ENCODE measurements around the gene SNCAIP. TPM values are rescaled to one million over a fixed set of nuclear protein-coding genes. Genes with fewer than 3 reads are reported as not detected.

The SNCAIP gene
- total and polyA plus RNA-seq, 4 donors, result 3.6 to 14.7 (median 9.0) TPM

- WGBS, 2 donors, result 74 to 78% methylated on average over 3 of the region's 3 CpGs
- ATAC-seq (ENCODE audit: low FRiP score) (no peak), DNase-seq (no peak)
- Histone ChIP-seq H3K4me1 (ENCODE audit: control insufficient read depth in 1 of 2, insufficient read depth in 2 of 2, low read length in 2 of 2) (no peaks in the 10 kb centered on the region), H3K36me3 (ENCODE audit: control insufficient read depth in 1 of 2, insufficient read depth in 2 of 2, low read length in 1 of 2) (peaks cover 0 to 2% of the 10 kb centered on the region in 2 donors), H3K27me3 (ENCODE audit: control insufficient read depth in 1 of 2, insufficient read depth in 2 of 2, low read length in 1 of 2) (no peaks in the 10 kb centered on the region), H3K4me3 (ENCODE audit: low read length in 2 of 2) (no peak overlapping the region), H3K27ac (ENCODE audit: low read depth in 1 of 2, low read length in 2 of 2) (no peak overlapping the region), H3K9me3 (ENCODE audit: control insufficient read depth, low read length) (no peaks in the 10 kb centered on the region)
- intact Hi-C loops (cut with DNase I), result loop anchor here (2.0 to 10.0 kb wide), 3 partner anchors 99 to 221 kb away; partner anchors contain the start of gene SNCAIP (in 1 of the 2)
Observed at GRCh38 chr5:122413722-122414121, 101.7 kb downstream of the SNCAIP start.

DNA sequence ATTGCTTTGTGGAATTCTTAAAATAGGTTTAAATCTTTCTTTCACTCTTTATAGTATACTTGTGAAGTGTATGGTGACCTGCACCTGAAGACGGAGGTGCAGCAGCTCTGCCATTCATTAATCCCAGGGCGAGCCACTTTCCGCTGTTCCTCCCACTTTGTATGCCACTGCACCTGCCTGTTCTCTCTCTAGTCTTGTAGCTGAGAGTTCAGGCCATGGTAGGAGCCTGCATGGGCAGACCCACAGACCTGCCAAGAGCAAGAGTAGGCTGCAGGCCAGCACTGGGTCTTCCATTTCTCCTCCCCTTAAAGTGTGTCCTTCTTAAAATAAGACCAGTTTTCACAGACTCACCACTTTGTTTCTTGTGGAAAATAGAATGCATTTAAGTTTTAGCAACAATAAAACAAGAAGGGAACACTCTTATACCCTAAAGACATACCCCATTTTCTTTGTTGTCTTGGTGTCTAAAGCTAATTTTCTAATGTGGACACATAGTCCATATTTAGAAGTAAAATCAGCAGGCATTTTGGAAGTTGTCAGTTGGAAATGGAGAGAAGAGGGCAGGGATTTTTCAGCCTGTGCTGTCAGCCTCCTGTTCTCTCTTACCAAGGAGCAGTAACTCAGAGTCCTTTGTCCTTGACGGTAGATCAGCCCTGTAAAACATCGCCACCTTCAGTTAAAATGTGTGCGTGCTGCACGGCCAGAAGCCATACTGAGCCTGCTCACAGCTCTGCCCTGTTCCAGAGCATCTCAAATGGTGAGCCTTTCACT lies 103.2 kb downstream of the SNCAIP start:
- Histone ChIP-seq H3K4me3 (ENCODE audit: low read length in 2 of 2) (no peak overlapping the region), H3K36me3 (ENCODE audit: control insufficient read depth in 1 of 2, insufficient read depth in 2 of 2, low read length in 1 of 2) (peaks cover 0 to 2% of the 10 kb centered on the region in 2 donors), H3K9me3 (ENCODE audit: control insufficient read depth, low read length) (no peaks in the 10 kb centered on the region), H3K27me3 (ENCODE audit: control insufficient read depth in 1 of 2, insufficient read depth in 2 of 2, low read length in 1 of 2) (no peaks in the 10 kb centered on the region), H3K4me1 (ENCODE audit: control insufficient read depth in 1 of 2, insufficient read depth in 2 of 2, low read length in 2 of 2) (no peaks in the 10 kb centered on the region), H3K27ac (ENCODE audit: low read depth in 1 of 2, low read length in 2 of 2) (no peak overlapping the region)
- WGBS, 2 donors, result 43% methylated on average over 7 of the region's 7 CpGs
- ATAC-seq (ENCODE audit: low FRiP score) (peak; percentile 87), DNase-seq (peak in 1 of 2 donors; percentile 59)
- intact Hi-C loops (cut with DNase I), result loop anchor here (2.0 to 10.0 kb wide), 4 partner anchors 100 to 222 kb away; partner anchors contain the start of gene SNCAIP (in 1 of the 2)

DNA sequence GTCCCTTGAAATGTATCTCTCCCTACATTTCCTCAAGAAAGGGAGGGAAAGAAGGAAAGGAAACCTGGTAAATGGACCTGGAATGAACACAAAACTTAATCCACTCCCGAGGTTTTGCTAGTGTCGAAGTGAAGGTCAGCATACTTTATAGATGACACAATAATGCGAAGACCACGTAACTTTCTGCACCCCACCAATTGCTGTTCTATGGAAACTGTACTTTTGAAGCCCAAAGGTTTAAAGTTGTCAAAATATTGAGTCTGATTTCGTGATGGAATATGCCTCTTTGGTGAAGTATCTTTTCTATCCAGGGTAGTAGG lies 103.7 kb downstream of the SNCAIP start:
- 78% methylated on average over 5 of the region's 5 CpGs for WGBS, 2 donors
- no peak for ATAC-seq (ENCODE audit: low FRiP score)
- intact Hi-C loops (cut with DNase I), result loop anchor here (2.0 to 10.0 kb wide), 4 partner anchors 101 to 223 kb away; partner anchors contain the start of gene SNCAIP (in 1 of the 2)

DNA sequence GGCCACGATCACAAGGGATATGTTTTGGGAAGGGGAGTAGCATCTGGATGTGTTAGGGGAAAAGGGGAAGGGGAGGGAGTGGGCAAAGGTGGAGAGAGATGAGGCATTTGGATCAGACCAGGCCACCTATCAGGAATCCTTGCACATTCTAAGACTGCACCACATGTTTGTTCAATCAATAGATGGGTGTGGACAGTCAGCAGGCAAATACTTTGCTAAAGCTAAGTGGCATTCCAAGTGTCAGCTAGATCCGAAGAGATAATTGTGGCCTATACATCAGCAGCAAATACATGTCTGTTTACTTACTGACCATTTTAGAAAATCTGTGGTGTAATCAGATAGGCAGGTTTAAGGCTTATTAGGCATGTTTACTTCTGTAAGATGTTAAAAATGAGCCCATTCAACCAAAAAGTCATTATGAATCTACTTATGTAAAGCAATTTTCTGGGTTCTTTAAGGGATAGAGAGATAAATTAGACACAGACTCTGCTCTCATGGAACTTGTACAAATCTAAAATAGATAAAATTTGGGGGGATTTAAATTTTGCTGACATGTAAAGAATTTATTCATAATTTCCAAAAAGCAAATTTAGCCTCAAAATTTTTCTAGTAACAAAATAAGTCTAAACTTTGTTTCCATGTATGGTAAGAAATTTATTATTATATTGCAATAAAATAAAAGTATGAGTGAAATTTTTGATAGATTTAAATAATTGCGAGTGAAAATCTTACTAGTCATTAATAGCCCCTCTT lies 107.3 kb downstream of the SNCAIP start:
- H3K36me3 ChIP-seq (ENCODE audit: control insufficient read depth in 1 of 2, insufficient read depth in 2 of 2, low read length in 1 of 2), result no peaks in the 10 kb centered on the region
- H3K4me1 ChIP-seq (ENCODE audit: control insufficient read depth in 1 of 2, insufficient read depth in 2 of 2, low read length in 2 of 2), result no peaks in the 10 kb centered on the region
- no peak overlapping the region for H3K27ac ChIP-seq (ENCODE audit: low read depth in 1 of 2, low read length in 2 of 2)
- no peak overlapping the region for H3K4me3 ChIP-seq (ENCODE audit: low read length in 2 of 2)
- WGBS, 2 donors, result 95 to 96% methylated on average over 3 of the region's 3 CpGs
- DNase-seq (no peak), ATAC-seq (ENCODE audit: low FRiP score) (no peak)
- no peaks in the 10 kb centered on the region for H3K27me3 ChIP-seq (ENCODE audit: control insufficient read depth in 1 of 2, insufficient read depth in 2 of 2, low read length in 1 of 2)
- H3K9me3 ChIP-seq (ENCODE audit: control insufficient read depth, low read length), result no peaks in the 10 kb centered on the region
- intact Hi-C loops (cut with DNase I), result loop anchor here in 1 of 2 donors (5.0 to 10.0 kb wide), 2 partner anchors 105 to 127 kb away; partner anchors contain the start of gene SNCAIP

More for the DNA sequence above, 103.7 kb downstream of the SNCAIP start:
- Histone ChIP-seq H3K9me3 (ENCODE audit: control insufficient read depth, low read length) (no peaks in the 10 kb centered on the region), H3K4me1 (ENCODE audit: control insufficient read depth in 1 of 2, insufficient read depth in 2 of 2, low read length in 2 of 2) (no peaks in the 10 kb centered on the region), H3K4me3 (ENCODE audit: low read length in 2 of 2) (no peak overlapping the region), H3K36me3 (ENCODE audit: control insufficient read depth in 1 of 2, insufficient read depth in 2 of 2, low read length in 1 of 2) (peaks cover 0 to under 1% of the 10 kb centered on the region in 2 donors), H3K27me3 (ENCODE audit: control insufficient read depth in 1 of 2, insufficient read depth in 2 of 2, low read length in 1 of 2) (no peaks in the 10 kb centered on the region), H3K27ac (ENCODE audit: low read depth in 1 of 2, low read length in 2 of 2) (no peak overlapping the region)
- DNase-seq, result no peak

GRCh38 chr5:122420091-122420490 lies 108.1 kb downstream of the SNCAIP start:
- no peaks in the 10 kb centered on the region for H3K9me3 ChIP-seq (ENCODE audit: control insufficient read depth, low read length)
- WGBS, 2 donors, result 68% methylated on average over 6 of the region's 6 CpGs
- DNase-seq, result no peak

GRCh38 chr5:122420537-122421236 lies 108.7 kb downstream of the SNCAIP start:
- Histone ChIP-seq H3K36me3 (ENCODE audit: control insufficient read depth in 1 of 2, insufficient read depth in 2 of 2, low read length in 1 of 2) (peaks cover 0 to 1% of the 10 kb centered on the region in 2 donors), H3K27me3 (ENCODE audit: control insufficient read depth in 1 of 2, insufficient read depth in 2 of 2, low read length in 1 of 2) (no peaks in the 10 kb centered on the region), H3K4me1 (ENCODE audit: control insufficient read depth in 1 of 2, insufficient read depth in 2 of 2, low read length in 2 of 2) (no peaks in the 10 kb centered on the region), H3K4me3 (ENCODE audit: low read length in 2 of 2) (no peak overlapping the region), H3K27ac (ENCODE audit: low read depth in 1 of 2, low read length in 2 of 2) (no peak overlapping the region), H3K9me3 (ENCODE audit: control insufficient read depth, low read length) (no peaks in the 10 kb centered on the region)
- 81 to 92% methylated on average over 3 of the region's 3 CpGs for WGBS, 2 donors
- intact Hi-C loops (cut with DNase I), result no loop called here
- ATAC-seq (ENCODE audit: low FRiP score) (no peak), DNase-seq (no peak)

More at GRCh38 chr5:122420091-122420490, 108.1 kb downstream of the SNCAIP start:
- Histone ChIP-seq H3K27me3 (ENCODE audit: control insufficient read depth in 1 of 2, insufficient read depth in 2 of 2, low read length in 1 of 2) (no peaks in the 10 kb centered on the region), H3K4me1 (ENCODE audit: control insufficient read depth in 1 of 2, insufficient read depth in 2 of 2, low read length in 2 of 2) (no peaks in the 10 kb centered on the region), H3K27ac (ENCODE audit: low read depth in 1 of 2, low read length in 2 of 2) (no peak overlapping the region), H3K36me3 (ENCODE audit: control insufficient read depth in 1 of 2, insufficient read depth in 2 of 2, low read length in 1 of 2) (no peaks in the 10 kb centered on the region), H3K4me3 (ENCODE audit: low read length in 2 of 2) (no peak overlapping the region)
- ATAC-seq (ENCODE audit: low FRiP score), result no peak
- intact Hi-C loops (cut with DNase I), result no loop called here

DNA sequence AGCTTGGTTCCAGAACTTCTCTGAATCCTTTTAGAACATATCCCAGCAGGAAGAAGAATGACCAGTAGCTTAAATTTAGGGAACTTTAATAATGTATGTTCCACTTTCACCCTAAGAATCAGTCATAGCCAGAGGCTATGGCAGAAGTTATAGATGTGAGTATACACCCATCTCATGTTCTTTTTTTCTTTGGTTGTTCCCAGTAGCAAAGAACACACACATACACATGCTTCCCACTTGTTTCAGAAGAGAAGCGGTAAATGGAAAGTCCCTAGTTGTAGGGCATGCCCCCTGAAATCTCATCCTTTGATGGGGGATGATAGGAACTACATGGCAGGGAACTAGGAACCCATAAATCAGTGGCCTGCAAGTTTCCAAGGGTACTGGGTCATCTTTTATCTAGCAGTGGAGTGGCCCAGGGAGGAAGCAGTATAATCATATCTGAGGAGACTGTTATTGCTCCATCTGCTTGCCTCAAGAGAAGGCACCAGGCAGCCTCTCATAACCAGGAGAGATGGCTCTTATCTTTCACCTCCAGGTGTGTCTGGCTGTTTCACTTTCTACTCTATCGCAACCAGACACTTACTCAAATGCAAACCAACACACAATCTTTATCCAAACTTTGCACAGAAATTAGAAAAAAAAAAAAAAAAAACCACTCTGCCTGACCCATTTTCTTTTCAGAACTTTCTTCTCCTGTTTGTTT lies 109.5 kb downstream of the SNCAIP start:
- Histone ChIP-seq H3K4me1 (ENCODE audit: control insufficient read depth in 1 of 2, insufficient read depth in 2 of 2, low read length in 2 of 2) (no peaks in the 10 kb centered on the region), H3K27me3 (ENCODE audit: control insufficient read depth in 1 of 2, insufficient read depth in 2 of 2, low read length in 1 of 2) (no peaks in the 10 kb centered on the region), H3K9me3 (ENCODE audit: control insufficient read depth, low read length) (no peaks in the 10 kb centered on the region), H3K4me3 (ENCODE audit: low read length in 2 of 2) (no peak overlapping the region), H3K36me3 (ENCODE audit: control insufficient read depth in 1 of 2, insufficient read depth in 2 of 2, low read length in 1 of 2) (peaks cover 0 to 1% of the 10 kb centered on the region in 2 donors), H3K27ac (ENCODE audit: low read depth in 1 of 2, low read length in 2 of 2) (no peak overlapping the region)
- DNase-seq (no peak), ATAC-seq (ENCODE audit: low FRiP score) (no peak)
- 94 to 96% methylated on average over 2 of the region's 2 CpGs for WGBS, 2 donors
- intact Hi-C loops (cut with DNase I), result no loop called here

DNA sequence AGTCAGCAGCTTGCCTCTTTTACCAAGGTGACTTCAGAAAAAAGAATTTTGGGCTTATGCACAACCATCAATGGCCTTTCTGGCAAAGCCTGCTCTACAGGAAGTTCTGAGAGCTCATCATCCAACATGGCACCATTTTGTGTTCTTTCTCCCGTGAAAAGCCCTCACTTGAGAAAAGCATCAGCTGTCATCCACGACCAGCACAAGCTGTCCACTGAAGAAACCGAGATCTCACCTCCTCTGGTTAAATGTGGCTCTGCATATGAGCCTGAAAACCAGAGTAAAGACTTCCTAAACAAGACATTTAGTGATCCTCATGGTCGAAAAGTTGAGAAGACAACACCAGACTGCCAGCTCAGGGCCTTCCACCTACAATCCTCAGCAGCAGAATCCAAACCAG lies 111.2 kb downstream of the SNCAIP start:
- Histone ChIP-seq H3K4me3 (ENCODE audit: low read length in 2 of 2) (no peak overlapping the region), H3K27me3 (ENCODE audit: control insufficient read depth in 1 of 2, insufficient read depth in 2 of 2, low read length in 1 of 2) (no peaks in the 10 kb centered on the region), H3K27ac (ENCODE audit: low read depth in 1 of 2, low read length in 2 of 2) (no peak overlapping the region), H3K9me3 (ENCODE audit: control insufficient read depth, low read length) (no peaks in the 10 kb centered on the region), H3K4me1 (ENCODE audit: control insufficient read depth in 1 of 2, insufficient read depth in 2 of 2, low read length in 2 of 2) (no peaks in the 10 kb centered on the region), H3K36me3 (ENCODE audit: control insufficient read depth in 1 of 2, insufficient read depth in 2 of 2, low read length in 1 of 2) (peaks cover 0 to 1% of the 10 kb centered on the region in 2 donors)
- WGBS, 2 donors, result 95 to 97% methylated on average over 4 of the region's 4 CpGs
- no peak for ATAC-seq (ENCODE audit: low FRiP score)
- DNase-seq, result no peak
- intact Hi-C loops (cut with DNase I), result no loop called here

All from aorta (tissue), 5 donors.